GM15510 (cell line): Measurements from ENCODE around the gene PTPRM.

ENCODE experiments used
- POLR2A ChIP-seq: IDR thresholded peaks from 3 replicates; pipeline ENCODE4 v1.6.1; 2011; ENCODE audit warnings: borderline replicate concordance; ENCODE audit not compliant: insufficient read length; ENCODE audit errors: extremely low read depth

The PTPRM gene

DNA sequence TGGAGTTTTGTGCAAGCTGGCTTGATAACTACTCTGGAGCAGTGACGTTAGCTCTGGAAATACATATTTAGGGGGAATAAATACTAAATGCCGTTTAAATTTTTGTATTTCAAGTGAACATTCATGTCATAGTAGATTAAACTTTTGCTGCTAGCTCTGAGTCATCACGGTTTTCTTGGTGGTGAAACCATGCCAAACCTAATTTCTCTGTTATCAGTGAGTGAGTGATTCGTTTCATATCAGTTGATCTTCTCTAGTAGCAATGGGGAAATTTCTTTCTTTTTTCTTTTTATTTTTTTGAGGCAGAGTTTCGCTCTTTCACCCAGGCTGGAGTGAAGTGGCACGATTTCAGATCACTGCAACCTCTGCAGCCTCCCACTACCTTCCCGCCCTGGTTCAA lies 211.1 kb downstream of the PTPRM start:
- TF ChIP-seq POLR2A, result no peak

- TF ChIP-seq POLR2A, result no peak
Measured at GRCh38 chr18:7779211-7779610, 212.1 kb downstream of the PTPRM start.

DNA sequence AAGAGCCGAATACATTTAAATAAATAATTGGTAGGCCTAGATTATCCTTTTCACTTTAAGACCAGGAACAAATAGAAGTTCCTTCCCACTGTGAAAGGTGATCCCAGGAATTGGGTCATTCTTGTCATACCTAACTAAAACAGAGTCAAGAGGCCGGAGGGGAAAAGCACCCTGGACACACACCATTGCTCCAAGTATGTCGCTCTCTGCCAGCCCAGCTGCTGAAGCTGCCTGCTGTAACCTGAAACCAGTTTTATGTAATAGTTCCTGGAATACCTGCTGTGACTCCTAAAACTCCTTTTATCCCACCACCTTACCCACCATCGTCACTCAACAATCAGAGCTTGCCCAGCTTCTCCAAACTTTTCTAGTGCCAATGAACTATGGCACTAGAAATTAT lies 217.1 kb downstream of the PTPRM start:
- no peak for TF ChIP-seq POLR2A

DNA sequence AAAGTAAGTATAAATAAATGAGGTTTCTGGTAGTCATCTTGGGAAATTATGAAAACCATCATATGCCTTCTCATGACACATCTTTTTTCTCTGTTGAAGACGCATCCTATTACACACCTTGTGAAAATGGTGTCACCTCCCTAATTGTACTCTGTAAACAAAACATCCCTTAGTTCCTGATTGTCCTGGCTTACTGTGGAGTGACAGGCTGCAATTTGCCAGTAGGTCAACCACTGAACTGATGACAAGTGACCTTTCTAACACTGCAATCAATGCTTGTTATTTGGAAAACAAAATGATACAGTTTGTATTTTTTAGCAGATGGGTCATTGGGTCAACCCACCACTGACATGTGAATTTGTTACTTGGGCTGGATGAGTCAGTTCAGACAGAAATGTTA lies 219.5 kb downstream of the PTPRM start:
- TF ChIP-seq POLR2A, result no peak

DNA sequence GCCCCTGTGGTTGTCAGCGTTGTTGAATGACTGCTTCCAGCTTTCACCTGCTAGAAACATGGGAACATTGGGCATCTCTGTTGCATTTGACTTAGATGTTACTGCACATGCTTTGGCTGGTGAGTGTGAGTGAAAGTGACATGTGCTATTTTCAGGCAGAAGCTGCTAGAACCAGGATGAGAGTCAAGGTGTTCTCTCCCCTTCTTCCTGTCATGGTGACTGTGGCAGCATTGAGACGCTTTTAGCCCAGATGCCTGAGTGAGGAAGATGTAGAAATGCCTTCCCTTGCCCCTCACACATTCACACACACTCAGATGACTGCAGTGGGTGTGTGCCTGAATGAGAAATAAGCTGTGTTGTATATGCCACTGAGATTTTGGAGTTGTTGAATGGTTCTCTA lies 220.2 kb downstream of the PTPRM start:
- no peak for TF ChIP-seq POLR2A

- TF ChIP-seq POLR2A, result no peak
Measured at GRCh38 chr18:7789856-7790552, 222.9 kb downstream of the PTPRM start.

DNA sequence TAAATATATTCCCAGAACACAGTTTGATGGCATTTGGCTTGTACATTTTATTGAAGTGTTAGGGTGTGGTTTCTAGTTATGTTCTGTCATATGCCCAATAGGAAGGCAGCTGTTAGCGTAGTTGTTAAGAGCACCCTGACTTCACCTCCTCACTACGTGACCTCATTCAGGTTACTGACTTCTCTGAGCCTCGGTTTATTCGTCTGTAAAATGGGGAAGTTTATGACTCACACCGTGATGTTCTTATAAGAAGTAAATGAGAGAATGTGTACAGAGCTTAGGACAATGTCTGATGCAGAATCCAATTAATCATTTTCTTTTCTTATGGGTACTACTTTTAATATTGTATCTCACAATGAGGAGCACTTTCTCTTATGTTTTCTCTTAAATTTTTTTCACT lies 226.0 kb downstream of the PTPRM start:
- TF ChIP-seq POLR2A, result no peak

DNA sequence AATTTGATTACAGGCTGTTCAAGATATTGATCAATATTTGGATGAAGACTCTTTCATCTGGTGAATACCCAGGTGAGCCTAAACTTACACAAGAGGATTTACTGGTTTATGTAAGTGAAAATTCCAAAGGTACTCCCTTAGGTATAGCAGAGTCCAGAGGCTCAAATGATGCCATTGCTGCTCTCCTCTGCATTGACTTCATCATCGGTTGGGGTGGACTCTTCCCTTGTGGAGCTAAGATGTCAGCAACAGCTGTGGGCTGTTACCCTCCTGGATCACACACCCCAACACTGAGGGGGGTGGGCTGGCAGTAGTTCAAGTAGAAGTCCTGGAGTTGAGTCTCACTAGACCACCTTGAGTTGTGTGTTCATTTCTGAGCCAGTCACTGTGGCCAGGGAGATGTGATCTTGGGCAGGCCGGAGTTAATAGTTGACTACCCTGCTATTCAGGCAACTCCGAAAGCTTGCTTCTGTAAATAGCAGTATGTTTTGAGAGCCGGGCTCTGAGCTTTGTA lies 236.9 kb downstream of the PTPRM start:
- TF ChIP-seq POLR2A, result no peak

DNA sequence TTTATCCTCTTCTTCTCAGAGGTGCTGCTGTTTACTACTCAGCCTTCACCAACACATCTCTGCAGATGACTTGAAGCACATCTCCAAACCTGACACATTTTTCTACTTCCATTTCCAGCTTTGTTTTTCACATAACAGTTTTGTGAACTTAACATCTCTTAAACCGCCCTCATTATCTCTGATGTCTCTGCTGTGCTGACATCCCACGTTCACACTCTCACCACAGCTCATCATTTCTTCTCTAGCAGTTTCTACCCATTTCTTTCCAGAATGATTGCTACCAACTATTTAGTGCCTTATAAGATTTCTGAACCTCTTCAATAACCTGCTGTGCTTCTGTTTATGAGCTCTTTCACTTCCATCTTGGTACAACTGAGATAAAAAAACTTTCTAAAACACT lies 238.0 kb downstream of the PTPRM start:
- no peak for TF ChIP-seq POLR2A

DNA sequence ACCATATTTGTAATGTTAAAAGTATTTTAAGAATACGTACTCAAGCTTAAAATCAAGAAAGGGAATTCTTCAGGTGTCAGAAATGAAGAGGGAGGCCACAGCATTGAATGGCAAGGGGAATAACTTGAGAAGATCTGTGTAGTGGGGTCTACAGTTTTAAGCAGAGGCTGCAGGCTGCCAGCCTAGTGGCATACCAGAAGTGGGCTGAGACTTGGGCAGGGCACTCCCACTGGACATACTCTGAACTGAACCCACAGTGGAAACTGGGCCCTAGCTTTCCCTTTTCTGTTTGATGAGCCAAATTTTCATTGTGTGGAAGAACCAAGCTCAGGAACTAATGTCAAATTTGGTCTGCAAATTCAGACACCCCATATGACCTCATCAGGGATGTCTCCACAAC lies 238.8 kb downstream of the PTPRM start:
- TF ChIP-seq POLR2A, result no peak

- TF ChIP-seq POLR2A, result no peak
Measured at GRCh38 chr18:7807936-7808453, 240.9 kb downstream of the PTPRM start.

- TF ChIP-seq POLR2A, result no peak
Measured at GRCh38 chr18:7808992-7809391, 241.9 kb downstream of the PTPRM start.

DNA sequence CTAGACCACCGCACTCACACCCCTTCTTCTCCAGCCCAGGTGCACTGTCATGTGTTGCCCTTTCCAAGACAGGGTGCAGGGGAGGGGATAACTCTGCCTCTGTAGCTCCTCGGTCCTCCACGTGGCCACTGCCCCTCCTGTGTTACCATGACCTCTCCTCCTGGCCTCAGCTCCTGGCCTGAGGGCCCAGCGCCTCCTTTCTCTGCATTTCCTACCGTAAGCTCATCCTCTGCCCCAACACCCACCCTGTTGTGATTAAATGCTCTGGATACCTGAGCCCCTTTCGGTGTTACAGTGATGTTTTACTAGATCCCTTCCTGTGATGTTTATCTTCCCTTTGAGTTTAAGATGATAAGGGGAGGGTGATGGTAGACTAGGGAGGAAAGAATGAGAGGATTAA lies 242.3 kb downstream of the PTPRM start:
- no peak for TF ChIP-seq POLR2A

- no peak for TF ChIP-seq POLR2A
Measured at GRCh38 chr18:7809978-7810377, 242.9 kb downstream of the PTPRM start.

- no peak for TF ChIP-seq POLR2A
Measured at GRCh38 chr18:7812431-7813063, 245.4 kb downstream of the PTPRM start.

- no peak for TF ChIP-seq POLR2A
Measured at GRCh38 chr18:7813131-7813530, 246.0 kb downstream of the PTPRM start.
